Ishikawa (cell line): Measurements from ENCODE around the gene TNIK.

Experiments used
- CEBPB ChIP-seq: IDR thresholded peaks from 2 replicates; pipeline ENCODE4 v1.6.1; 2012
- CREB1 ChIP-seq: IDR thresholded peaks from 2 replicates; pipeline ENCODE4 v1.6.1; 2012; ENCODE audit warnings: low read depth
- EGR1 ChIP-seq: IDR thresholded peaks from 2 replicates; pipeline ENCODE4 v1.6.1; 2012
- EP300 ChIP-seq: IDR thresholded peaks from 2 replicates; pipeline ENCODE4 v1.6.1; 2012; ENCODE audit warnings: borderline replicate concordance
- FOXM1 ChIP-seq: IDR thresholded peaks from 2 replicates; pipeline ENCODE4 v1.6.1; 2012; ENCODE audit warnings: low read depth, borderline replicate concordance
- NFIC ChIP-seq: IDR thresholded peaks from 2 replicates; pipeline ENCODE4 v1.6.1; 2012
- RAD21 ChIP-seq: IDR thresholded peaks from 2 replicates; pipeline ENCODE4 v1.6.1; 2012; ENCODE audit warnings: low read depth
- TAF1 ChIP-seq: IDR thresholded peaks from 2 replicates; pipeline ENCODE4 v1.6.1; 2012; ENCODE audit warnings: low read depth, mild to moderate bottlenecking
- TCF12 ChIP-seq: IDR thresholded peaks from 2 replicates; pipeline ENCODE4 v1.6.1; 2012; ENCODE audit warnings: low read depth
- TEAD4 ChIP-seq: IDR thresholded peaks from 2 replicates; pipeline ENCODE4 v1.6.1; 2012
- YY1 ChIP-seq: IDR thresholded peaks from 2 replicates; pipeline ENCODE4 v1.6.1; 2012; ENCODE audit warnings: low read depth
- ZBTB7A ChIP-seq: IDR thresholded peaks from 2 replicates; pipeline ENCODE4 v1.6.1; 2012; ENCODE audit warnings: low read depth
- TF ChIP-seq, protein P1 (sequence below): IDR thresholded peaks from 2 replicates; pipeline ENCODE4 v1.6.1; 2012; ENCODE audit warnings: low read depth, mild to moderate bottlenecking
- TF ChIP-seq, protein P2 (sequence below): IDR thresholded peaks from 2 replicates; pipeline ENCODE4 v1.6.1; 2012
- TF ChIP-seq, protein P3 (sequence below): IDR thresholded peaks from 2 replicates; pipeline ENCODE4 v1.6.1; 2012

The TNIK gene

DNA sequence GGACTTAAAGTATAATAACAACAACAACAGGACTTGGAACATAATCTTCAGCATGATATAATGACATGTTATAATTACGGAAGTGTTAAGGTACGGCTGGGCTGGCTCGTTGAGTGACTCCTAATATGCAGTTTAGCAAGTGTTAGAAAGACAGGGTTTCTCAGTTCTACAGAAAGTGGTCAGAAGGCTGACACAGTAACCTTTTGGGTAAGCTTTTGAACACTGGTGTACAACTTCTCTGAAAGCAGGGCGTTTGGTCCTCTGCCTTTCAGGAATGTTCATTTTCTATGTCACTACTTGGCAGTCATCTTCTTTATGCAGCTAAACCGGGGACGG lies 300.4 kb downstream of the TNIK start:
- TF ChIP-seq EGR1 (no peak), TCF12 (no peak), ZBTB7A (no peak), CREB1 (no peak), TEAD4 (no peak), YY1 (no peak), NFIC (no peak), TAF1 (no peak), FOXM1 (no peak), CEBPB (no peak), RAD21 (no peak), EP300 (no peak)
- TF ChIP-seq, protein P1, sequence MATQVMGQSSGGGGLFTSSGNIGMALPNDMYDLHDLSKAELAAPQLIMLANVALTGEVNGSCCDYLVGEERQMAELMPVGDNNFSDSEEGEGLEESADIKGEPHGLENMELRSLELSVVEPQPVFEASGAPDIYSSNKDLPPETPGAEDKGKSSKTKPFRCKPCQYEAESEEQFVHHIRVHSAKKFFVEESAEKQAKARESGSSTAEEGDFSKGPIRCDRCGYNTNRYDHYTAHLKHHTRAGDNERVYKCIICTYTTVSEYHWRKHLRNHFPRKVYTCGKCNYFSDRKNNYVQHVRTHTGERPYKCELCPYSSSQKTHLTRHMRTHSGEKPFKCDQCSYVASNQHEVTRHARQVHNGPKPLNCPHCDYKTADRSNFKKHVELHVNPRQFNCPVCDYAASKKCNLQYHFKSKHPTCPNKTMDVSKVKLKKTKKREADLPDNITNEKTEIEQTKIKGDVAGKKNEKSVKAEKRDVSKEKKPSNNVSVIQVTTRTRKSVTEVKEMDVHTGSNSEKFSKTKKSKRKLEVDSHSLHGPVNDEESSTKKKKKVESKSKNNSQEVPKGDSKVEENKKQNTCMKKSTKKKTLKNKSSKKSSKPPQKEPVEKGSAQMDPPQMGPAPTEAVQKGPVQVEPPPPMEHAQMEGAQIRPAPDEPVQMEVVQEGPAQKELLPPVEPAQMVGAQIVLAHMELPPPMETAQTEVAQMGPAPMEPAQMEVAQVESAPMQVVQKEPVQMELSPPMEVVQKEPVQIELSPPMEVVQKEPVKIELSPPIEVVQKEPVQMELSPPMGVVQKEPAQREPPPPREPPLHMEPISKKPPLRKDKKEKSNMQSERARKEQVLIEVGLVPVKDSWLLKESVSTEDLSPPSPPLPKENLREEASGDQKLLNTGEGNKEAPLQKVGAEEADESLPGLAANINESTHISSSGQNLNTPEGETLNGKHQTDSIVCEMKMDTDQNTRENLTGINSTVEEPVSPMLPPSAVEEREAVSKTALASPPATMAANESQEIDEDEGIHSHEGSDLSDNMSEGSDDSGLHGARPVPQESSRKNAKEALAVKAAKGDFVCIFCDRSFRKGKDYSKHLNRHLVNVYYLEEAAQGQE: no peak
- TF ChIP-seq, protein P2, sequence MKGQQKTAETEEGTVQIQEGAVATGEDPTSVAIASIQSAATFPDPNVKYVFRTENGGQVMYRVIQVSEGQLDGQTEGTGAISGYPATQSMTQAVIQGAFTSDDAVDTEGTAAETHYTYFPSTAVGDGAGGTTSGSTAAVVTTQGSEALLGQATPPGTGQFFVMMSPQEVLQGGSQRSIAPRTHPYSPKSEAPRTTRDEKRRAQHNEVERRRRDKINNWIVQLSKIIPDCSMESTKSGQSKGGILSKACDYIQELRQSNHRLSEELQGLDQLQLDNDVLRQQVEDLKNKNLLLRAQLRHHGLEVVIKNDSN: no peak
- TF ChIP-seq, protein P3, sequence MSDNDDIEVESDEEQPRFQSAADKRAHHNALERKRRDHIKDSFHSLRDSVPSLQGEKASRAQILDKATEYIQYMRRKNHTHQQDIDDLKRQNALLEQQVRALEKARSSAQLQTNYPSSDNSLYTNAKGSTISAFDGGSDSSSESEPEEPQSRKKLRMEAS: no peak

DNA sequence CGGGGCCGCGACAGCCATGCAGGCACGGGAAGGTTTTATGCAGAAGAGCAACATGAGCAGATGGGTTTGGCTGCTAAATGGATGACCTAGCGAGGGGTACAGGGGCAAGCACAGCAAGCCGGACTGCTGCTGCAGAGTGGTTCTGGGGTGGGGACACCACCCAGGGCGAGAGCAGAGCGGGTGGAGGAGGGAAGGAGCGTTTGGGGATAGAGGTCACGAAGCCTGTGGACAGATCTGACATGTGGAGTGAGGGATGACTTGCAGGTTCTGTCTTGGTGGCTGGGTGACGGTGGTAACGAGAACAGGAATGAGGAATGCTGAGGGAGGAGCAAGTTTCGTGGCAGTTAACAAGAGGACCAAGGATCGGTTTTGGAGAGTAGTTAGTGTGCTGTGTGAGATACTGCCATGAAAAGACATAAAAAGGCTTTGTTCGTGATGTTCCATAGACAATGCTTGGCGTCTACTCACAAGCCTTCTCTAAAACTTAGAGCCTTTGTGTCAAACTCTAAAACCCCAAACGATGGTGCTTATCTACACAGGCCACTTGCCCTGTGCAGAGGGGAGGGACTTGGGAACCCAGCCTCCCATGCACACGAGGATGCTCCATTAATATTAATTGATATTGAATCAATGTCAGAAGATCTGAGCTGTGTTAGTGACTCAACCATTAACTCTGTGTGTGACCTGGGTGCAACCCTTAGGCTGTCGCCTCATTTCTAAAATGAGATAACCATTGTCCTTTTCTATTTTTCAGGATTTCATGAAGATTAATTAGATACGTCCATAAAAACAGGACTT lies 301.0 kb downstream of the TNIK start:
- TF ChIP-seq CEBPB (no peak), EGR1 (no peak), TEAD4 (no peak), TAF1 (no peak), TCF12 (no peak), RAD21 (no peak), NFIC (no peak), CREB1 (no peak), ZBTB7A (no peak), EP300 (no peak), FOXM1 (no peak)
- TF ChIP-seq, protein P3: no peak
- TF ChIP-seq, protein P2: no peak

DNA sequence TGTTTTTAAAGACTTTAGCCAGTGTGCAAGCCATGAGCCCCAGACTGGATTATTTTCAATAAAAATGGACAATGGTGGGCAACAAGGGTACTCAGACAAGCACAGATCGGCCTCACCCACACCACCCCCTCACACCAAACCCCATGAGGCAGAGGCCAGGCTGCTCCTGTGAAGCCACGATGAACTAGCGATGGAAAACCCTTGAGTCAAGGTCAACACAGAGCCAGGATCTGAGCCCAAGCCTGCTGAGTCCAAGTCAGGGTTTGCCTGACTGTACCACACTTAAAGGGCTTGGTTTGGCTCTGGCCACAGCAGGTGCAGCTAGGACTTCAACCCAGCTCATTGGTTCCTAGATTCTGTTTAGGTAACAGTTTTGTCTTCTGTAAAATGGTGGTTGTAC lies 302.2 kb downstream of the TNIK start:
- TF ChIP-seq, protein P2: no peak
- TF ChIP-seq TCF12: no peak
- TF ChIP-seq EGR1: no peak
- TF ChIP-seq TAF1: no peak
- no peak for TF ChIP-seq ZBTB7A
- no peak for TF ChIP-seq TEAD4
- no peak for TF ChIP-seq FOXM1
- TF ChIP-seq, protein P1: no peak
- TF ChIP-seq RAD21: no peak
- TF ChIP-seq CEBPB: no peak
- TF ChIP-seq EP300: no peak
- TF ChIP-seq, protein P3: no peak
- no peak for TF ChIP-seq YY1
- TF ChIP-seq NFIC: no peak
- TF ChIP-seq CREB1: no peak

DNA sequence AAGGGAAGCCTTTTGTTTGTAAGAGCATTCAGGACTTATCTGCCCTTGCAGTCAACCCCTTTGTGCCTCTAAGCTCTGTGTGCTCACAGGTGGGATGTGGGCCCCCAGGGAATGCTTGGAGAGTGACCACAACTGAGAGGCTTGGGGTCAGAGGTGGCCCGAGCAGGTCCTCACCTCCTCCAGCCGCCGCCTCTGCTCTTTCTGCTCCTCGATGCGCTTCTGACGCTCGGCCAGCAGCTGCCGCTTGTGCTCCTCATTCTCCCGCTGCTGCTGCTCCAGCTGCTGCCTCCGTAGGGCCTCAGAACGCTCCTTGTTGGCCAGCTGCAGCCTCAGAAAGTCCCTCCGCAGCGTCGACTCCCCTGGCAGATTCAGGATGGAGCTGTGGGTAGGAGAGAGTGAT lies 302.9 kb downstream of the TNIK start:
- no peak for TF ChIP-seq EP300
- no peak for TF ChIP-seq CEBPB

DNA sequence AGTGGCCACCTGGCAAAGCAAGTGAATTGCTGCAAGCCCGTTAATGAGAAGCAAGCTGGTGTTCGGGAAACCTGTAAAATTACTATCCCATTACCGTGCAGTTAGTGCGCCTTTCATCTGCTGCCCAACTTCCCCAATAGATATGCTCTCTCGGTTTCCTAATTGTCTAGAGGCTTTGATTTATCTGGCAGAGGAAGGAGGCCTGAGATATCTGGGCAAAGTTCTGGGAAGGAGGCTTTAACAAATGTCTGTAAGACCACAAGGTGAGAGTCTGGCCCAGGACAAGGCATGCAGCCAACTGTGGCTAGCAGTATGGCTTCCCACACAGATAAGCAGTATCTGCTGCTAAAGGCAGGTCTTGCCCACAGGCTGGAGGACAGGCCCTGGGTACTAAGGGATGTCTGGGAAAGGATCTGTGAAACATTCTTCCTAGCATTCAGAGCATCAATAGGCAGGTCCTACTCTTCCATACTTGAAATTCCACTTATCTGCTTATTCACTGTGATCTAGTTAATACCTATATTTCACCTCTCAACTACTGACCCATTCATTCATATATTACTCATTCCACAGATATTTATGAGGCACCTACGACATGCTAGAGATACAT lies 303.7 kb downstream of the TNIK start:
- TF ChIP-seq, protein P3: no peak
- TF ChIP-seq ZBTB7A (no peak), CEBPB (no peak), EGR1 (no peak)
